HK-2 (cell line): Measurements from ENCODE around the gene AUNIP.

Source experiments
- DNase-seq: peaks from one replicate; pipeline ENCODE4 v3.0.0-alpha.2; 2018; ENCODE audit not compliant: unreplicated experiment

AUNIP gene

GRCh38 chr1:25809283-25809926, 49.9 kb downstream of the AUNIP start:
- no peak for DNase-seq

GRCh38 chr1:25808481-25809244, 50.6 kb downstream of the AUNIP start:
- no peak for DNase-seq

- no peak for DNase-seq
Observed at GRCh38 chr1:25807480-25808390, 51.5 kb downstream of the AUNIP start.

GRCh38 chr1:25806418-25806817, 52.8 kb downstream of the AUNIP start:
- DNase-seq = no peak

GRCh38 chr1:25805863-25806225, 53.4 kb downstream of the AUNIP start:
- DNase-seq = no peak

- DNase-seq = no peak
Observed at GRCh38 chr1:25804964-25805862, 54.0 kb downstream of the AUNIP start.

- no peak for DNase-seq
Observed at GRCh38 chr1:25804244-25804963, 54.9 kb downstream of the AUNIP start.

- no peak for DNase-seq
Observed at GRCh38 chr1:25803368-25803767, 55.9 kb downstream of the AUNIP start.

GRCh38 chr1:25802915-25803314, 56.3 kb downstream of the AUNIP start:
- no peak for DNase-seq

- DNase-seq = no peak
Observed at GRCh38 chr1:25800703-25801377, 58.4 kb downstream of the AUNIP start.

GRCh38 chr1:25799935-25800702, 59.1 kb downstream of the AUNIP start, which contains the start of gene SELENON:
Gene SELENON (plus strand): TSS chr1:25800193. CDS start chr1:25800231, 38 bp downstream.
- DNase-seq = no peak

GRCh38 chr1:25799352-25799934, 59.8 kb downstream of the AUNIP start:
- DNase-seq = no peak

GRCh38 chr1:25798666-25799351, 60.4 kb downstream of the AUNIP start:
- no peak for DNase-seq

GRCh38 chr1:25797939-25798338, 61.3 kb downstream of the AUNIP start:
- no peak for DNase-seq

GRCh38 chr1:25796811-25797458, 62.3 kb downstream of the AUNIP start:
- peak; percentile 80 for DNase-seq

GRCh38 chr1:25795946-25796810, 63.1 kb downstream of the AUNIP start:
- DNase-seq = no peak

GRCh38 chr1:25795211-25795610, 64.0 kb downstream of the AUNIP start:
- no peak for DNase-seq
